ENCODE measurements around the gene SCT.
"Not testable (repeated sequence)": the region's sequence is repeated elsewhere in the genome, so short reads cannot be mapped to it uniquely, and the experiment has no call there.

SCT gene

GRCh38 chr11:626475-627307, at the start of gene SCT:
SCT (minus strand) TSS chr11:627181; CDS start chr11:627143, 38 bp downstream.
- no peak for DNase-seq (ENCODE audit: low read depth)

GRCh38 chr11:674406-674805, 47.4 kb upstream of the SCT start:
- no peak for DNase-seq (ENCODE audit: low read depth)

DNA sequence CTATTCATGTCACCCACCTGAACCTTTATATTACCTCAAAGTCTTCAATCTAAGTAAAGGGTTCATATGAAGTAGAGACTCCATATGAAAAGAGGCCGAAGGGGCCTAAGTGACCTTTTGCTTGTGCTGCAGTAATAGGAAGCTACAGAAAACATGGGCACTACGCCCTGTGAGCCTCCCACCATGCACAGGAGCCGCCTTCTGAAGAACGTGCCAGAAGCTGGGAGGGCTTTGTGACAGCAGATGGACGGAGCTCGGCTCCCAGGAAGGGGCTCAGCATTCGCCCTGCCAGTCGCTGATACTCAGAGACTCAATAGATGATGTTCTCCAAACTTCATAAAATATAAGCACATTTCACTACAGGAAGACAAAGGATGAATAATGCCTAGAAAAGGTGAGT, 46.9 kb upstream of the SCT start:
- no peak for DNase-seq (ENCODE audit: low read depth)

- no peak for DNase-seq (ENCODE audit: low read depth)
Observed at GRCh38 chr11:665704-666281, 38.8 kb upstream of the SCT start.

- DNase-seq (ENCODE audit: low read depth), result no peak
Observed at GRCh38 chr11:665062-665703, 38.2 kb upstream of the SCT start.

DNA sequence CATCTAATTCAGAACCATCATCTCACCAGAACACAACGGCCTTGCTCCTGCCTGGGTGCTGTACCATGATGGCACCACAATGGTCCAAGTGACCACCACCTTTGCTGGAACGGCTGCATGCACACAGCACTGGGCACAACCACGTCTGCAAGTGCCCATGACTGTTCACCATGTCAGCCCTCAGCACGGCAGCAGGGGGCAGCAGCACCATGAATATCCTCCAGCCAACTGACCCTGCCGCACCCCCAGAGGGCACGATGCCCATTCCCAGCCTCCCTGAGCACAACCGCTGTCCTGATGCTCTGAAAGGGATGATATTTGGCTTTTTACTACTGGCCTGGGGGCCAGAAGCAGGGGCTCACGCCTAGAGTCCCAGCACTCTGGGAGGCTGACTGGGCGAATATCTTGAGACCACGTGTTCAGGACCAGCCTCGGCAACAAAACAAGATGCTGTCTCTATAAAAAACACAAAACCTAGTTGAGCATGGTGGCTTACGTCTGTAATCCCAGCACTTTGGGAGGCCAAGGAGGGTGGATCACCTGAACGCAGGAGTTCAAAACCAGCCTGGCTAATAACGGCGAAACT, 35.8 kb upstream of the SCT start:
- DNase-seq (ENCODE audit: low read depth), result no peak

DNA sequence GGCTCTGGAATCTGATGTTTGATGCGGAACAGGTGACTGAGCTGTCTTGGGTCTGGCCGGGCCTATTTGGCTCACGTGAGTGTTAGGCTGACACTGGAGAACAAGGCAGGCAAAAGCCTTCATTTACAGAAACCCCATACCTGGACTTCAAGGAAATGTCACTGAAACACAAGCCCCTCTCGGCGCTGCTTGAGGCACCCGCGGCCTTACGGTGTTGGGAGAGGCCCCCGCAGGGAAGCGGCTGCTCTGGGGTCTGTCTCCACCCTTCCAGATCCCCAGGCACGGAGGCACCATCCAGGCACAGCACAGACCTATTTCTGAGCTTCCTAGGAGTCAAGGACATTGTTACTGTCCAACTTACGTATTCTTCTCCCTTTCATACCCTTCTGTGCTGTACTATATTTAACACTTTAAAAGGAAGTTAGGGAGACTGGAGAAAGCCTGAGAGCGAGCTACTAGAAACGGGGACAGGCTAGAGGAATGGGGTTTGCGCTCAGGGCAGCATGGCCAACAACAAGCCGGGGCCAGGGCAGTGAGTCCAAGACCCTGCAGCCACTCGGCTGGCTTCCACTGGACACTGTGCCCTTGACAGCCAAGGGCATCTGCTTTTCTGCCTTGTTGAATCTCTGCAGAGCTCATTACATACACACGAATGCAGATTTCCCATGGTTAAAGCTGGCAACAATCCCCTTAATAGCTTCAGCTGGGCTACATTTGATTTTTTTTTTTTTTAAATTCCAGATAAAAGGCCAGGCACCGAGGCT, 33.9 kb upstream of the SCT start:
- no peak for DNase-seq (ENCODE audit: low read depth)

- DNase-seq (ENCODE audit: low read depth), result no peak
Observed at GRCh38 chr11:660281-660680, 33.3 kb upstream of the SCT start.

- no peak for DNase-seq (ENCODE audit: low read depth)
Observed at GRCh38 chr11:659532-660085, 32.6 kb upstream of the SCT start.

DNA sequence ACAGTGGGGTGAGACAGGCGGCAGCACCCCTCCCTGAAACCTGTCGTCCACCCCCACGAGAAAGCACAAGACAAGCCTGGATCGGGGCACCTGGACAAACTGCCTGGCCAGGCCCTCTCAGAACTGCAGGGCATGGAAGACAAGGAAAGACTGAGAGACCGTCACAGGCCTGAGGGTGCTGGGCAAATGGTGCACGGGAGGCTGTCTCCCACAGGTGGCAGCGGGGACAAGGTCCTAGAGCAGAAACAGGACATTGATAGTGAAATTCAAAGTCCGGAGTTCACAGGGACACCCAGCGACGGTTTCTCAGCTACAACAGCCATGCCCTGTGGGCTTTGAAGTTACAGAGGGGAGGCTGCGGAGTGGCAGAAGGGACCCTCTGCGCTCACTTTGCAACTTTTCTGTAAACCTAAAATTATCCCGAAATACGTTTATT, 30.7 kb upstream of the SCT start:
- no peak for DNase-seq (ENCODE audit: low read depth)

GRCh38 chr11:656866-657265, 29.9 kb upstream of the SCT start:
- no peak for DNase-seq (ENCODE audit: low read depth)

GRCh38 chr11:656426-656825, 29.4 kb upstream of the SCT start:
- no peak for DNase-seq (ENCODE audit: low read depth)

- DNase-seq (ENCODE audit: low read depth), result no peak
Observed at GRCh38 chr11:655036-655726, 28.2 kb upstream of the SCT start.

DNA sequence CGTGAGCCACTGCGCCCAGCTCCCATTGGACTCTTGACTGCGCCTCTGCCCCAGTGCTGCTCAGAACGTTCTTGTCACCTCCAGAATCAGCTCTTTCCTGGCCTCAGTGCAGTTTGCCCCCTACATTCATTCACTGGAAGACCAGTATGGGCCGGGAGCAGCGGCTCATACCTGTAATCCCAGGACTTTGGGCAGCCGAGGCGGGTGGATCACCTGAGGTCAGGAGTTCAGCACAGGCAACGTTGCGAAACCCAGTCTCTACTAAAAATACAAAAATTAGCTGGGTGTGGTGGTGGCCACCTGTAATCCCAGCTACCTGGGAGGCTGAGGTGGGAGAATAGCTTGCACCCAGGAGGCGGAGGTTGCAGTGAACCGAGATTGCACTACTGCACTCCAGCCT, 27.5 kb upstream of the SCT start:
- DNase-seq (ENCODE audit: low read depth), result not testable (repeated sequence)

DNA sequence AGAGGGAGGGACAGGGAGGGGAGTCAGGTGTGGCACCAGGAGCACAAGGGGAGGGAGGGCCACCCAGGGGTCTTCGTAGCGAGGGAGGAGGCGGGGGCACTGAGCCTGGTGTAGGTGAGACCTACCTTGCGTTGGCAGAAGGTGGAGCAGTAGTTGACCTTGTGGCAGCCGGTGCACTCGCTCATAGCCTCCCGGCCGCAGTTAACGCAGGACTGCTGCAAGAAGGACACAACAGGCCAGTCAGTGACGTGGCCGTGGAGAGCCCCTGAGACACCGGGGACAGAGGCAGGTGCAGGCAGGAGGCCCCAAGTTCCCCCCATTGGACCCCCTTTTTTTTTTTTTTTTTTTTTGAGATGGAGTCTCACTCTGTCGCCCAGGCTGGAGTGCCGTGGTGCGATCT, 26.9 kb upstream of the SCT start:
- no peak for DNase-seq (ENCODE audit: low read depth)

DNA sequence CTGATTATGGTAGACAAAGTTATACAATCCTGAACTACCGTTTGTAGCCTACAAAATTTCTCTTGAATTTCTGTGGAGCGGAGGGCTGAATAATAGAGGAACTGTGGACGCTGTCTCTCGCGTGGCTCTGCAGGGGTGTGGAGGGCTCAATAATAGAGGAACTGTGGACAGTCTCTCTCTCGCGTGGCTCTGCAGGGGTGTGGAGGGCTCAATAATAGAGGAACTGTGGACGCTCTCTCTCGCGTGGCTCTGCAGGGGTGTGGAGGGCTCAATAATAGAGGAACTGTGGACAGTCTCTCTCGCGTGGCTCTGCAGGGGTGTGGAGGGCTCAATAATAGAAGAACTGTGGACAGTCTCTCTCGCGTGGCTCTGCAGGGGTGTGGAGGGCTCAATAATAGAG, 26.2 kb upstream of the SCT start:
- not testable (repeated sequence) for DNase-seq (ENCODE audit: low read depth)

DNA sequence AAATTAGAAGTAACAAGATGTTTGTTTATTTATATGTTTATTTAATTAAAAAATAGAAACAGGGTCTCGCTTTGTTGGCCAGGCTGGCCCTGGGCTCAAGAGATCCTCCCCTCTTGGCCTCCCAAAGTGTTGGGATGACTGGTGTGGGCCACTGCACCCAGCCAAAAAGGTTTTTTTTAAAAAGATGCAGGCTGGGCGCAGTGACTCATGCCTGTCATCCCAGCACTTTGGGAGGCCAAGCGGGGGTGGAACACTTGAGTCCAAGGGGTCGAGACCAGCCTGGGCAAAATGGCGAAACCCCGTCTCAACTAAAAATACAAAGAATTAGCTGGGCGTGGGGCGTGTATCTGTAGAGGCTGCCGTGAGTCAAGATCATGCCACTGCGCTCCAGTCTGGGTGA, 23.5 kb upstream of the SCT start:
- DNase-seq (ENCODE audit: low read depth), result no peak

DNA sequence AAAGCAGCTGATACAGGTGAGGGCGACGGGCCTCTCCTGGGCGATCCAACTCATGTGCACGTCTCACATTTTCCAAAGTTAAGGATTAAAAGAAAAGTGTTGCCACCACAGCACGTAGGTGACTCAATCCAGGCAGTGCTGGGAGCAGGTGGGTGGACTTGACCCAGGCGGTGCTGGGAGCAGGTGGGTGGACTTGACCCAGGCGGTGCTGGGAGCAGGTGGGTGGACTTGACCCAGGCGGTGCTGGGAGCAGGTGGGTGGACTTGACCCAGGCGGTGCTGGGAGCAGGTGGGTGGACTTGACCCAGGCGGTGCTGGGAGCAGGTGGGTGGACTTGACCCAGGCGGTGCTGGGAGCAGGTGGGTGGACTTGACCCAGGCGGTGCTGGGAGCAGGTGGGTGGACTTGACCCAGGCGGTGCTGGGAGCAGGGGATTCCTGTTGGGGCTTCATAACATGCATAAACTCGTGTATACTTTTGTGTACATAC, 20.7 kb upstream of the SCT start:
- not testable (repeated sequence) for DNase-seq (ENCODE audit: low read depth)

- no peak for DNase-seq (ENCODE audit: low read depth)
Observed at GRCh38 chr11:646214-646613, 19.2 kb upstream of the SCT start.

- no peak for DNase-seq (ENCODE audit: low read depth)
Observed at GRCh38 chr11:645536-645935, 18.6 kb upstream of the SCT start.
